Astrocyte of the spinal cord (primary cell): ENCODE data around the gene NATD1.

Source experiments
- DNase-seq: peaks from one replicate; pipeline ENCODE4 v3.0.0; 2011; ENCODE audit warnings: low read depth, low spot score
- H3K4me3 ChIP-seq: 2 replicates; pipeline ENCODE4 v1.5.1; 2011; ENCODE audit warnings: low read depth, mild to moderate bottlenecking, low read length, moderate library complexity
- CTCF ChIP-seq: IDR thresholded peaks from 2 replicates; pipeline ENCODE4 v1.5.1; 2012; ENCODE audit warnings: low read depth, mild to moderate bottlenecking, low read length, inconsistent platforms
- in situ Hi-C: cut with HindIII; loops from 2 replicates; pipeline ENCODE4 v1.10.0; 2017; ENCODE audit warnings: low sequenced_read_pairs

NATD1 gene

GRCh38 chr17:21215935-21216334 lies 37.3 kb downstream of the NATD1 start:
- no peak overlapping the region for H3K4me3 ChIP-seq
- no peak for TF ChIP-seq CTCF
- no peak for DNase-seq
- in situ Hi-C loops = no loop called here

- peak overlapping the region; percentile 99 for H3K4me3 ChIP-seq
- in situ Hi-C loops = no loop called here
- TF ChIP-seq CTCF = no peak
- no peak for DNase-seq
Measured at GRCh38 chr17:21214777-21215541, 38.3 kb downstream of the NATD1 start.

GRCh38 chr17:21214015-21214776 lies 39.0 kb downstream of the NATD1 start, which contains the start of gene TMEM11:
Gene TMEM11 (minus strand): TSS chr17:21214161. CDS start chr17:21214152, 9 bp downstream.
- TF ChIP-seq CTCF = peak; percentile 0
- in situ Hi-C loops = no loop called here
- peak; percentile 96 for DNase-seq
- peak within 1 kb of the TSS; percentile 99 for H3K4me3 ChIP-seq

- in situ Hi-C loops = no loop called here
- no peak for TF ChIP-seq CTCF
- peak overlapping the region; percentile 99 for H3K4me3 ChIP-seq
- no peak for DNase-seq
Measured at GRCh38 chr17:21213638-21214014, 39.6 kb downstream of the NATD1 start.

- H3K4me3 ChIP-seq = peak overlapping the region; percentile 99
- in situ Hi-C loops = no loop called here
Measured at GRCh38 chr17:21212826-21213637, 40.2 kb downstream of the NATD1 start.

More at GRCh38 chr17:21212826-21213637, 40.2 kb downstream of the NATD1 start:
- no peak for TF ChIP-seq CTCF
- DNase-seq = no peak
